Esophagus (tissue), 2 donors: ENCODE results near the gene GDF2. TPM values are rescaled to one million over a fixed set of nuclear protein-coding genes. Genes with fewer than 3 reads are reported as not detected.

Source experiments
- H3K27ac ChIP-seq, 2 donors: one replicate each; pipeline ENCODE4 v1.5.1; 2013; ENCODE audit warnings: low read depth in 2 of 2, mild to moderate bottlenecking in 2 of 2, inconsistent platforms in 1 of 2, low read length in 1 of 2, moderate library complexity in 1 of 2
- H3K27me3 ChIP-seq, 2 donors: one replicate each; pipeline ENCODE4 v1.6.1; 2013; ENCODE audit warnings: low read length in 2 of 2, control low read depth in 1 of 2, mild to moderate bottlenecking in 1 of 2; ENCODE audit not compliant: insufficient read depth in 2 of 2, control insufficient read depth in 1 of 2
- H3K36me3 ChIP-seq, 2 donors: one replicate each; pipeline ENCODE4 v1.6.1; 2013; ENCODE audit warnings: low read length in 1 of 2; ENCODE audit not compliant: control insufficient read depth in 2 of 2, insufficient read depth in 2 of 2
- H3K4me1 ChIP-seq, 2 donors: one replicate each; pipeline ENCODE4 v1.6.1; 2013; ENCODE audit warnings: low read length in 1 of 2; ENCODE audit not compliant: control insufficient read depth in 2 of 2, insufficient read depth in 2 of 2
- H3K4me3 ChIP-seq, 2 donors: one replicate each; pipeline ENCODE4 v1.5.1; 2013; ENCODE audit warnings: low read length in 2 of 2, mild to moderate bottlenecking in 2 of 2, low read depth in 1 of 2, moderate library complexity in 1 of 2
- H3K9me3 ChIP-seq, 2 donors: one replicate each; pipeline ENCODE4 v1.6.1; 2013; ENCODE audit warnings: mild to moderate bottlenecking in 2 of 2, low read depth in 1 of 2, low read length in 1 of 2, moderate library complexity in 1 of 2; ENCODE audit not compliant: control insufficient read depth in 2 of 2, insufficient read depth in 1 of 2
- WGBS, 2 donors: extraction: QIAGEN DNeasy Blood & Tissue Kit; methylation state at CpG; one replicate each; pipeline ENCODE4 v1.1.7; 2013; 5-methylcytosine and 5-hydroxymethylcytosine counted together
- polyA plus RNA-seq, 2 donors: library from polyadenylated mRNA; stranded (reverse); fragments of 200-250 nt; gene quantifications; one replicate each; pipeline ENCODE4 v1.2.3, GENCODE V29; 2013
- donor health status: healthy with polysubstance abuse.
- donor health status: Bipolar disorder and iron deficiency.

The GDF2 gene
- polyA plus RNA-seq, 2 donors = not detected

- 80 to 84% methylated on average over 1 of the region's 1 CpG for WGBS, 2 donors
- Histone ChIP-seq H3K27ac (no peak overlapping the region), H3K9me3 (no peaks in the 10 kb centered on the region), H3K4me3 (no peak overlapping the region), H3K4me1 (peaks cover 4 to 8% of the 10 kb centered on the region in 2 donors), H3K36me3 (no peaks in the 10 kb centered on the region), H3K27me3 (peaks cover 0 to 6% of the 10 kb centered on the region in 2 donors)
Observed at GRCh38 chr10:47298715-47299114, 23.5 kb upstream of the GDF2 start.

GRCh38 chr10:47299611-47300428 is 22.4 kb upstream of the GDF2 start, which contains the start of gene GDF10:
Gene GDF10, plus strand, starts transcription at chr10:47300197. Its CDS starts 455 bp downstream, at chr10:47300652.
- H3K4me3 ChIP-seq = peak within 1 kb of the TSS; percentile 27 to 45
- no peak within 1 kb of the TSS for H3K27ac ChIP-seq
- H3K9me3 ChIP-seq = no peaks in the 10 kb centered on the region
- H3K27me3 ChIP-seq = peaks cover 0 to 6% of the 10 kb centered on the region in 2 donors
- H3K4me1 ChIP-seq = peaks cover 4 to 8% of the 10 kb centered on the region in 2 donors
- H3K36me3 ChIP-seq = no peaks in the 10 kb centered on the region
- 4 to 5% methylated on average over 62 to 64 of the region's 64 CpGs for WGBS, 2 donors

- peak overlapping the region; percentile 27 to 45 for H3K4me3 ChIP-seq
- H3K4me1 ChIP-seq = peaks cover 4 to 8% of the 10 kb centered on the region in 2 donors
- H3K27ac ChIP-seq = no peak overlapping the region
- no peaks in the 10 kb centered on the region for H3K36me3 ChIP-seq
- peaks cover 0 to 6% of the 10 kb centered on the region in 2 donors for H3K27me3 ChIP-seq
- no peaks in the 10 kb centered on the region for H3K9me3 ChIP-seq
- 5% methylated on average over 56 to 57 of the region's 57 CpGs for WGBS, 2 donors
Observed at GRCh38 chr10:47300429-47300931, 21.8 kb upstream of the GDF2 start.

- peaks cover 4 to 8% of the 10 kb centered on the region in 2 donors for H3K4me1 ChIP-seq
- 72 to 82% methylated on average over 2 of the region's 2 CpGs for WGBS, 2 donors
- no peak overlapping the region for H3K4me3 ChIP-seq
- H3K9me3 ChIP-seq = no peaks in the 10 kb centered on the region
- H3K27me3 ChIP-seq = peaks cover 0 to 6% of the 10 kb centered on the region in 2 donors
- no peaks in the 10 kb centered on the region for H3K36me3 ChIP-seq
- H3K27ac ChIP-seq = no peak overlapping the region
Observed at GRCh38 chr10:47301833-47302232, 20.4 kb upstream of the GDF2 start.

GRCh38 chr10:47303105-47303504 is 19.1 kb upstream of the GDF2 start:
- peaks cover 4 to 8% of the 10 kb centered on the region in 2 donors for H3K4me1 ChIP-seq
- WGBS, 2 donors = 88 to 93% methylated on average over 7 of the region's 7 CpGs
- H3K36me3 ChIP-seq = no peaks in the 10 kb centered on the region
- no peaks in the 10 kb centered on the region for H3K9me3 ChIP-seq
- H3K27ac ChIP-seq = no peak overlapping the region
- H3K27me3 ChIP-seq = peaks cover 0 to 6% of the 10 kb centered on the region in 2 donors
- H3K4me3 ChIP-seq = no peak overlapping the region

GRCh38 chr10:47303866-47304265 is 18.4 kb upstream of the GDF2 start:
- Histone ChIP-seq H3K4me3 (no peak overlapping the region), H3K27me3 (peaks cover 0 to 6% of the 10 kb centered on the region in 2 donors), H3K27ac (no peak overlapping the region), H3K9me3 (no peaks in the 10 kb centered on the region), H3K4me1 (peaks cover 4 to 8% of the 10 kb centered on the region in 2 donors), H3K36me3 (no peaks in the 10 kb centered on the region)
- 80 to 89% methylated on average over 6 of the region's 6 CpGs for WGBS, 2 donors

- H3K36me3 ChIP-seq = no peaks in the 10 kb centered on the region
- H3K27ac ChIP-seq = no peak overlapping the region
- 43 to 49% methylated on average over 2 of the region's 2 CpGs for WGBS, 2 donors
- no peaks in the 10 kb centered on the region for H3K9me3 ChIP-seq
- no peaks in the 10 kb centered on the region for H3K27me3 ChIP-seq
- peaks cover 3% of the 10 kb centered on the region in 2 donors for H3K4me1 ChIP-seq
- H3K4me3 ChIP-seq = no peak overlapping the region
Observed at GRCh38 chr10:47305566-47305965, 16.7 kb upstream of the GDF2 start.

GRCh38 chr10:47306387-47307210 is 15.7 kb upstream of the GDF2 start:
- no peak overlapping the region for H3K27ac ChIP-seq
- WGBS, 2 donors = 75 to 79% methylated on average over 10 of the region's 10 CpGs
- no peaks in the 10 kb centered on the region for H3K36me3 ChIP-seq
- H3K9me3 ChIP-seq = no peaks in the 10 kb centered on the region
- H3K4me3 ChIP-seq = no peak overlapping the region
- H3K27me3 ChIP-seq = no peaks in the 10 kb centered on the region
- no peaks in the 10 kb centered on the region for H3K4me1 ChIP-seq

GRCh38 chr10:47307381-47307780 is 14.9 kb upstream of the GDF2 start:
- Histone ChIP-seq H3K36me3 (no peaks in the 10 kb centered on the region), H3K27ac (no peak overlapping the region), H3K4me1 (no peaks in the 10 kb centered on the region), H3K4me3 (no peak overlapping the region), H3K9me3 (no peaks in the 10 kb centered on the region), H3K27me3 (no peaks in the 10 kb centered on the region)
- WGBS, 2 donors = 86 to 91% methylated on average over 3 of the region's 3 CpGs
